ENCODE results near the gene MR1.

DNA sequence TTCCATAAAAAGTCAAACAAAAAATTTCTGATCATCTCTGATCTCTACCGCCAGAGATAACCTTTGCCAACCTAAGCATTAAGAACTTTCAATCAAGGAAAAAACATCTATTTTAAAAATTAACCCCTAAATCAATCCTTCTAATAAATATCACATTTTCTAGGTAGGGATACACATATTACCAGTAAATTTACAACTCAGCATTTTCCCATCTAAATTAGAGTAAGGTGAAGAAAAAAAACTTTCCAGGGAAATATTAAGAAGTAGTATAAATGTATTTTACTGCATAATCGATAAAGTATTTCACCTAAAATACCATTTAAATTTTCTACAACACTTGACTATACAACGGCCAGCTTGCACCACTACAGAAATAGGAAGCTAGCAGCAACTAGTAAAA lies 12.6 kb upstream of the MR1 start:
- TF ChIP-seq POLR2A (IDR thresholded peaks at IDR 0.05), result no peak
- TF ChIP-seq, protein P1, sequence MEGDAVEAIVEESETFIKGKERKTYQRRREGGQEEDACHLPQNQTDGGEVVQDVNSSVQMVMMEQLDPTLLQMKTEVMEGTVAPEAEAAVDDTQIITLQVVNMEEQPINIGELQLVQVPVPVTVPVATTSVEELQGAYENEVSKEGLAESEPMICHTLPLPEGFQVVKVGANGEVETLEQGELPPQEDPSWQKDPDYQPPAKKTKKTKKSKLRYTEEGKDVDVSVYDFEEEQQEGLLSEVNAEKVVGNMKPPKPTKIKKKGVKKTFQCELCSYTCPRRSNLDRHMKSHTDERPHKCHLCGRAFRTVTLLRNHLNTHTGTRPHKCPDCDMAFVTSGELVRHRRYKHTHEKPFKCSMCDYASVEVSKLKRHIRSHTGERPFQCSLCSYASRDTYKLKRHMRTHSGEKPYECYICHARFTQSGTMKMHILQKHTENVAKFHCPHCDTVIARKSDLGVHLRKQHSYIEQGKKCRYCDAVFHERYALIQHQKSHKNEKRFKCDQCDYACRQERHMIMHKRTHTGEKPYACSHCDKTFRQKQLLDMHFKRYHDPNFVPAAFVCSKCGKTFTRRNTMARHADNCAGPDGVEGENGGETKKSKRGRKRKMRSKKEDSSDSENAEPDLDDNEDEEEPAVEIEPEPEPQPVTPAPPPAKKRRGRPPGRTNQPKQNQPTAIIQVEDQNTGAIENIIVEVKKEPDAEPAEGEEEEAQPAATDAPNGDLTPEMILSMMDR (IDR thresholded peaks at IDR 0.05), result no peak

Data from heart left ventricle (tissue), 13 donors.